ENCODE data around the gene TAC3. TPM values are rescaled to one million over a fixed set of nuclear protein-coding genes. Genes with fewer than 3 reads are reported as not detected.
"Not testable (repeated sequence)": the region's sequence is repeated elsewhere in the genome, so short reads cannot be mapped to it uniquely, and the experiment has no call there.

The TAC3 gene
- total RNA-seq (not detected), polyA plus RNA-seq (not detected)
- long read RNA-seq, donor 1 = 0 reads
- long read RNA-seq, donor 2 = 0 reads
- long read RNA-seq, donor 3 = 0 reads
- long read RNA-seq, donor 4 = 0 reads

GRCh38 chr12:57016348-57016747 is at the start of gene TAC3:
TSS of gene TAC3 (minus strand) at chr12:57016529. CDS start at chr12:57015797, 732 bp downstream.
- no peaks in the 10 kb centered on the region for H3K9me3 ChIP-seq (ENCODE audit: control insufficient read depth, low read length)
- no peak within 1 kb of the TSS for H3K4me3 ChIP-seq (ENCODE audit: low read length)
- intact Hi-C loops (cut with DNase I) = loop anchor here in 1 of 4 donors (10.0 kb wide), 1 partner anchor 98 kb away; the partner anchor contains the start of gene STAT6
- no peaks in the 10 kb centered on the region for H3K27me3 ChIP-seq (ENCODE audit: control insufficient read depth, insufficient read depth)
- ATAC-seq = peak in 1 of 2 donors; percentile 25
- WGBS = 42% methylated on average over 6 of the region's 6 CpGs
- no peaks in the 10 kb centered on the region for H3K4me1 ChIP-seq (ENCODE audit: control insufficient read depth, insufficient read depth, low read length)
- DNase-seq = no peak
- no peak within 1 kb of the TSS for H3K27ac ChIP-seq (ENCODE audit: low read length)

- WGBS = 64% methylated on average over 5 of the region's 5 CpGs
- Histone ChIP-seq H3K4me3 (ENCODE audit: low read length) (no peak overlapping the region), H3K9me3 (ENCODE audit: control insufficient read depth, low read length) (no peaks in the 10 kb centered on the region), H3K27ac (ENCODE audit: low read length) (no peak overlapping the region), H3K4me1 (ENCODE audit: control insufficient read depth, insufficient read depth, low read length) (no peaks in the 10 kb centered on the region), H3K27me3 (ENCODE audit: control insufficient read depth, insufficient read depth) (no peaks in the 10 kb centered on the region)
- intact Hi-C loops (cut with DNase I) = loop anchor here in 2 of 4 donors (5.0 to 10.0 kb wide), 2 partner anchors 57 to 121 kb away; partner anchors contain the start of gene ZBTB39 (in 1 of the 2)
- ATAC-seq = no peak
- DNase-seq = no peak
These were observed 47.8 kb upstream of the TAC3 start for GRCh38 chr12:57063991-57064685.

DNA sequence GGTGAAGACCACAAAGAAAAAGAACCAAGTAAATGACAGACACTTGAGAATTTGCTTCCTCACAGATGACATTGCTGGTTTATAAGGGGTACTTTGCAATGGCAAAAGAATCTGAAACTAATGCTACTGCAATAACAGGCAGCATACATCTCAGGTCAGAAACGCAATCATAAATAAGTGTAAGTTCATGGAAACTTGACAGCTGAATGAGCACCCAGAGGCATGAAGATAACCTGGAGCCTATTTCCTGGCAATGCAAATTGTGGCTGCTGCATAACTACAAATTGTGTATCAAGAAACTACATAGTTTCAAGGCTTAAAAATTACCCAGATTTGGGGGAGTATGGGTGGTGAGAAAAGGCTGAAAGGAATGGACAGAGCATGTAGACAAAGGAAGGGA is 42.1 kb upstream of the TAC3 start:
- 85% methylated on average over 1 of the region's 1 CpG for WGBS
- no peaks in the 10 kb centered on the region for H3K4me1 ChIP-seq (ENCODE audit: control insufficient read depth, insufficient read depth, low read length)
- no peak overlapping the region for H3K27ac ChIP-seq (ENCODE audit: low read length)
- no peaks in the 10 kb centered on the region for H3K27me3 ChIP-seq (ENCODE audit: control insufficient read depth, insufficient read depth)
- H3K4me3 ChIP-seq (ENCODE audit: low read length) = no peak overlapping the region
- H3K9me3 ChIP-seq (ENCODE audit: control insufficient read depth, low read length) = no peaks in the 10 kb centered on the region
- DNase-seq (no peak), ATAC-seq (no peak)
- intact Hi-C loops (cut with DNase I) = loop anchor here in 2 of 4 donors (5.0 kb wide), 2 partner anchors 46 to 296 kb away; partner anchors contain the start of gene HSD17B6 (in 1 of the 2)

DNA sequence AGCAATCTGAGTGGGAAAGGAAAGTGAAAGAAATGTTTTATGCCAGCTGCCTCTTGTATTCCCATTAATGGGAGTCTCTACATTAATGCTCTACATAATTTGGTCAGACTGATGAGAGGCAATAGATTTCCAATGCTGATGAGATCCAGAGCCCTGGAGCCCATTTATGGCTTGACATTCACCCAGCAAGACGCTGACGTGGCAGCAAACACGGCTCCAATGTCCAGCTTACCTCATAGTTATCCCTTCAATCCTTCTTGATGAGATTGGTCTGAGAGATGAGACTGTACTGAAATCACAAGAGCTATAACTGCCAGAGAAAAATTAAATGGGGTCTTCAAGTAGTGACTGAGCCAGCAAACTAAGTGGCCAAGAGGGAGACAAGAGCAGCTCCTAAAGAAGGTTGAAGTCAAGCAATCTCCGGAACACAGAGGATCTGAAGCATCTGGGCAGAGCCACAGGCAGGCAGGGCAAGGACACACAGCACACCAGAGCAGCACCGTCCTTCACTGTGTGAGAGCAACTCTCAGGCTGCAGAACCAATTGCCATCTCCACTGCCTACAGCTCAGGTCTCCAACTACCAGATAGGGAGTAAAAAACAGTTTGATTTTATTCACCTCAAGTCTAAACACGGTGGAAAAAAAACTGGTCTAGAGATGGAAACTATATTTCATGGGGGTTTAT is 40.9 kb upstream of the TAC3 start:
- 90% methylated on average over 6 of the region's 6 CpGs for WGBS
- no peak for ATAC-seq
- intact Hi-C loops (cut with DNase I) = loop anchor here in 2 of 4 donors (5.0 kb wide), 2 partner anchors 45 to 295 kb away; partner anchors contain the start of gene HSD17B6 (in 1 of the 2)

DNA sequence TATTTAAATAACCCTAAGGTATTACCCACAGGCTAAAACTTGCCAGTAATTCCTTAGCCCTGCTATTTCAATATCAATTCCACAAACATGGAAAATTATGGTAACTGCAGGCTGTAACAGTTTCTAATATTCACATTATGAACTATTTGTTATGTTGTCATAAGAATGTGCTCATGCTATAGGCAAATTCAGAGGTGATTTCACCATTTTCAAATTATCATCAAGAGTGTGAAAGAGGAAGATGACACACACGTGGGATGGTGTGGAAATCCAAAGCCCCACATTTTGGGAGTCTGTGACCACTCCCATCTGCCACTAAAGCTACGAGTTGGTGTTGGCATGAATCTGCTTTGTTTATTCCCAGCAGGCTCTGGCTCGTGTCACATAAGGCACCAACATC is 39.5 kb upstream of the TAC3 start:
- H3K27ac ChIP-seq (ENCODE audit: low read length) = no peak overlapping the region
- no peaks in the 10 kb centered on the region for H3K27me3 ChIP-seq (ENCODE audit: control insufficient read depth, insufficient read depth)
- no peaks in the 10 kb centered on the region for H3K4me1 ChIP-seq (ENCODE audit: control insufficient read depth, insufficient read depth, low read length)
- no peaks in the 10 kb centered on the region for H3K9me3 ChIP-seq (ENCODE audit: control insufficient read depth, low read length)
- ATAC-seq (no peak), DNase-seq (no peak)
- 43% methylated on average over 3 of the region's 3 CpGs for WGBS
- no peak overlapping the region for H3K4me3 ChIP-seq (ENCODE audit: low read length)
- intact Hi-C loops (cut with DNase I) = loop anchor here in 2 of 4 donors (5.0 kb wide), 2 partner anchors 44 to 294 kb away; partner anchors contain the start of gene HSD17B6 (in 1 of the 2)

More for the DNA sequence above, 40.9 kb upstream of the TAC3 start:
- Histone ChIP-seq H3K4me1 (ENCODE audit: control insufficient read depth, insufficient read depth, low read length) (no peaks in the 10 kb centered on the region), H3K4me3 (ENCODE audit: low read length) (no peak overlapping the region), H3K27me3 (ENCODE audit: control insufficient read depth, insufficient read depth) (no peaks in the 10 kb centered on the region), H3K9me3 (ENCODE audit: control insufficient read depth, low read length) (no peaks in the 10 kb centered on the region), H3K27ac (ENCODE audit: low read length) (no peak overlapping the region)
- DNase-seq = no peak

DNA sequence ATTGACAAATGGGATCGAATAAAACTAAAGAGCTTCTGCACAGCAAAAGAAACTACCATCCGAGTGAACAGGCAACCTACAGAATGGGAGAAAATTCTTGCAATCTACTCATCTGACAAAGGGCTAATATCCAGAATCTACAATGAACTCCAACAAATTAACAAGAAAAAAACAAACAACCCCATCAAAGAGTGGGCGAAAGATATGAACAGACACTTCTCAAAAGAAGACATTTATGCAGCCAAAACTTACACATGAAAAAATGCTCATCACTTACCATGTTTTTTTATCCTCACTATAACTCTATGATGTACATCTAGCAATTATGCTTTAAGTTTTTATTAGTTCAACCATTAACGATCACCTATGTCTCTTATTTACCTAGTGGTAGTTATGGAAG is 37.6 kb upstream of the TAC3 start:
- H3K4me1 ChIP-seq (ENCODE audit: control insufficient read depth, insufficient read depth, low read length); DNase-seq; ATAC-seq; H3K9me3 ChIP-seq (ENCODE audit: control insufficient read depth, low read length); intact Hi-C loops (cut with DNase I); H3K27me3 ChIP-seq (ENCODE audit: control insufficient read depth, insufficient read depth); H3K4me3 ChIP-seq (ENCODE audit: low read length); H3K27ac ChIP-seq (ENCODE audit: low read length): not testable (repeated sequence)
- WGBS = 96% methylated on average over 4 of the region's 4 CpGs

DNA sequence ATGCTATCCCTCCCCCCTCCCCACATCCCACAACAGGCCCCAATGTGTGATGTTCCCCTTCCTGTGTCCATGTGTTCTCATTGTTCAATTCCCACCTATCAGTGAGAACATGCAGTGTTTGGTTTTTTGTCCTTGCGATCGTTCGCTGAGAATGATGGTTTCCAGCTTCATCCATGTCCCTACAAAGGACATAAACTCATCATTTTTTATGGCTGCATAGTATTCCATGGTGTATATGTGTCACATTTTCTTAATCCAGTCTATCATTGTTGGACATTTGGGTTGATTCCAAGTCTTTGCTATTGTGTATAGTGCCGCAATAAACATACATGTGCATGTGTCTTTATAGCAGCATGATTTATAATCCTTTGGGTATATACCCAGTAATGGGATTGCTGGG is 36.8 kb upstream of the TAC3 start:
- 97% methylated on average over 4 of the region's 4 CpGs for WGBS
- intact Hi-C loops (cut with DNase I); ATAC-seq: not testable (repeated sequence)

GRCh38 chr12:57051011-57051410 is 34.7 kb upstream of the TAC3 start:
- Histone ChIP-seq H3K27ac (ENCODE audit: low read length) (no peak overlapping the region), H3K4me3 (ENCODE audit: low read length) (no peak overlapping the region), H3K9me3 (ENCODE audit: control insufficient read depth, low read length) (no peaks in the 10 kb centered on the region), H3K4me1 (ENCODE audit: control insufficient read depth, insufficient read depth, low read length) (no peaks in the 10 kb centered on the region), H3K27me3 (ENCODE audit: control insufficient read depth, insufficient read depth) (no peaks in the 10 kb centered on the region)
- WGBS = 97% methylated on average over 1 of the region's 1 CpG
- intact Hi-C loops (cut with DNase I) = no loop called here
- no peak for DNase-seq
- ATAC-seq = no peak

More for the DNA sequence above, 36.8 kb upstream of the TAC3 start:
- not testable (repeated sequence) for H3K4me3 ChIP-seq (ENCODE audit: low read length); H3K27ac ChIP-seq (ENCODE audit: low read length); H3K9me3 ChIP-seq (ENCODE audit: control insufficient read depth, low read length); DNase-seq; H3K4me1 ChIP-seq (ENCODE audit: control insufficient read depth, insufficient read depth, low read length); H3K27me3 ChIP-seq (ENCODE audit: control insufficient read depth, insufficient read depth)

DNA sequence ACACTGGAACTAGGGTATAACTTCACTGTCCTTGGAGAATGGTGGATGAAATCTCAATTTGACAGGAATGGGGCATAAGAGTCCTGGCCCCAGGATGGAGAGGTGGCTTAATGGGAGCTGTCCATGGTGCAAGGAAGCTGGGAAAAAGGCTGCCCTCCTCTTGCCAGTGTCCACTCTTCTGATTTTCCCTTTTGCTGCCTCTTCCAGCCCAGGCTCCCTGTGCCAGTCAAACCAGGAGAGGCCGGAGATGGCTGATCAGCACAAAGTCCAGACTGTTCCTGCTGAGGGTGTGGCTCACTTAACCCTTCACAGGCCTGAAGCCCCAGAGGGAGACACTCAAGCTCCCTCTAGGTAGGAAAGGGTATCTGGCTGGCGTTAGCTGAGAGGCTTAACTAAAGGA is 33.6 kb upstream of the TAC3 start, which contains the start of gene MYO1A:
Gene MYO1A, minus strand, starts transcription at position 240 of the 400 bp plus-strand sequence. CDS start 1,806 bp downstream, outside the sequence.
- no peak for DNase-seq
- Histone ChIP-seq H3K27ac (ENCODE audit: low read length) (no peak within 1 kb of the TSS), H3K4me1 (ENCODE audit: control insufficient read depth, insufficient read depth, low read length) (no peaks in the 10 kb centered on the region), H3K9me3 (ENCODE audit: control insufficient read depth, low read length) (no peaks in the 10 kb centered on the region), H3K27me3 (ENCODE audit: control insufficient read depth, insufficient read depth) (no peaks in the 10 kb centered on the region), H3K4me3 (ENCODE audit: low read length) (no peak within 1 kb of the TSS)
- ATAC-seq = no peak
- 31% methylated on average over 2 of the region's 2 CpGs for WGBS
- intact Hi-C loops (cut with DNase I) = no loop called here

GRCh38 chr12:57049119-57049446 is 32.8 kb upstream of the TAC3 start:
- Histone ChIP-seq H3K27me3 (ENCODE audit: control insufficient read depth, insufficient read depth) (no peaks in the 10 kb centered on the region), H3K27ac (ENCODE audit: low read length) (no peak overlapping the region), H3K9me3 (ENCODE audit: control insufficient read depth, low read length) (no peaks in the 10 kb centered on the region), H3K4me1 (ENCODE audit: control insufficient read depth, insufficient read depth, low read length) (no peaks in the 10 kb centered on the region), H3K4me3 (ENCODE audit: low read length) (no peak overlapping the region)
- no peak for DNase-seq
- 78% methylated on average over 4 of the region's 4 CpGs for WGBS
- no peak for ATAC-seq
- intact Hi-C loops (cut with DNase I) = no loop called here
